ENCODE measurements around the gene PI4K2A.
"Not testable (repeated sequence)": the region's sequence is repeated elsewhere in the genome, so short reads cannot be mapped to it uniquely, and the experiment has no call there.

Gene PI4K2A

GRCh38 chr10:97632949-97633884 is 7.3 kb upstream of the PI4K2A start, which contains the start of gene MORN4:
MORN4 (minus strand) TSS chr10:97633500; CDS start chr10:97619653, 13,847 bp downstream.
- peak; percentile 94 for DNase-seq

DNA sequence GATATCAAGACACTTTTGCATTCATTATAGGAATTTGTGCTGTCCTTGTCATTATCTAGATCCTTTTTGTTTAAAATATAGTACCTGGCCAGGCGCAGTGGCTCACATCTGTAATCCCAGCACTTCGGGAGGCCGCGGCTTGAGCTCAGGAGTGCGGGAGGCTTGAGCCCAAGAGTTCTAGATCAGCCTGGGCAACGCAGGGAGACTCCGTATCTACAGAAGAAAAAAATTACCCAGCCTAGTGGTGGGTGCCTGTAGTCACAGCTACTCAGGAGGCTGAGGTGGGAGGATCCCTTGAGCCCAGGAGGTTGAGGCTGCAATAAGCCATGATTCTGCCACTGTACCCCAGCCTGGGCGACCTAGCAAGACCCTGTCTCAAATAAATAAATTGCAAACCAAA is 6.5 kb upstream of the PI4K2A start:
- no peak for DNase-seq

- no peak for DNase-seq
Observed at GRCh38 chr10:97635577-97635976, 4.9 kb upstream of the PI4K2A start.

DNA sequence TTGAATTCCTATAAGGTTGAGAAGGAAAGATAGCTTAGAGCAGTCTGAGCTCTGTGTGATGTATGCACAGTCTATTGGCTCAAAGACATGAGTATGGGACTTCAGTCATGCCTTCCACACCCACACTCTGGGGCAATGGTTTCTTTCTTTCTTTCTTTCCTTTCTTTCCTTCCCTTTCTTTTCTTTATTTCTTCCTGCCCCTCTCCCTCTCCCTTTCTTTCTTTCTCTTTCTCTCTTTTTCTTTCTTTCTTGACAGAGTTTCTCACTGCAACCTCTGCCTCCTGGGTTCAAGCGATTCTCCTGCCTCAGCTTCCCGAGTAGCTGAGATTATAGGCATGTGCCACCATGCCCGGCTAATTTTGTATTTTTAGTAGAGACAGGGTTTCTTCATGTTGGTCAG is 1.4 kb upstream of the PI4K2A start:
- DNase-seq, result not testable (repeated sequence)

- DNase-seq, result no peak
Observed at GRCh38 chr10:97640868-97641811, 669 bp downstream of the PI4K2A start.

DNA sequence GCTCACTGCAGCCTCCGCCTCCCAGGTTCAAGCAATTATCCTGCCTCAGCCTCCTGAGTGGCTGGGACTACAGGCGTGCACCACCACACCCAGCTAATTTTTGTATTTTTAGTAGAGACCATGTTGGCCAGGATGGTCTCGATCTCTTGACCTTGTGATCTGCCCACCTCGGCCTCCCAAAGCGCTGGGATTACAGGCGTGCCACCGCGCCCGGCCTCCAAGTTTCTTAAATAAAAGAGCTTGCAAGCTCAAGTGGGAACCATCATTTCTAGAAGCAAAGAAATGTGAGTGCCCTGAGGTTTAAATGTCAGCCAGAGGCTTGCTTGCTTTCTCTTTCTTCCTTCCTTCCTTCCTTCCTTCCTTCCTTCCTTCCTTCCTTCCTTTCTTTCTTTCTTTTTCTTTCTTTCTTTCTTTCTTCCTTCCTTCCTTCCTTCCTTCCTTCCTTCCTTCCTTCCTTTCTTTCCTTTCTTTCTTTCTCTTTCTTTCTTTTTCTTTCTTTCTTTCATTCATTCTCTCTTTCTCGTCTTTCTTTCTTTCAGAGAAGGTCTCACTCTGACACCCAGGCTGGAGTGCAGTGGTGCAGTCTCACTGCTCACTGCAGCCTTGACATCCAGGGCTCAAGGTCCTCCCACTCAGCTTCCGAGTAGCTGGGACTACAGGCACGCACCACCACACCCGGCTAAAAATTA is 2.1 kb downstream of the PI4K2A start:
- not testable (repeated sequence) for DNase-seq

DNA sequence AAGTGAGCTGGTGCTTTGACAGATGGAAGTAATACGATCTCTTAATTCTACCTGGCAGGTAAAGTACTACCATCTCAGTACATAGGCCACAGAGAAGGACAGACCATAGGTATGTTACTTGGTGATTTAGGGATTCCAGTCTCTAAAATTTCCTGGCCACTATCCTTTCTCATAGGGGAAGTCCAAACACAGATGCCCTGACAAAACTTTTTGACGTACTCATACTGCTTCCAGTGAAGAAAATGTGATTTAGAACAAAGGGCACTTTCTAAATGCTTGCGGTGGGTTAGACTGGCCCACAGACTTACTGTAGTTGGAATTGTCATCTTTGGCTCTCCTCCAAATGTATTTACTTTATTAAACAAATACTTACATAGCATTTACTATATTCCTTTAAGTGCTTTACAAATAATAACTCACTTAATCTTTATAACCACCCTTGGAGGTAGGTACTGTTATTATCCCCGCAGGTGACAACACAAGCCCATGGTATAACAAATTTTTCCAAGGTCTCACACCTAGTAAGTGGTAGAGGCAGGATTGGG is 3.0 kb downstream of the PI4K2A start:
- DNase-seq, result no peak

DNA sequence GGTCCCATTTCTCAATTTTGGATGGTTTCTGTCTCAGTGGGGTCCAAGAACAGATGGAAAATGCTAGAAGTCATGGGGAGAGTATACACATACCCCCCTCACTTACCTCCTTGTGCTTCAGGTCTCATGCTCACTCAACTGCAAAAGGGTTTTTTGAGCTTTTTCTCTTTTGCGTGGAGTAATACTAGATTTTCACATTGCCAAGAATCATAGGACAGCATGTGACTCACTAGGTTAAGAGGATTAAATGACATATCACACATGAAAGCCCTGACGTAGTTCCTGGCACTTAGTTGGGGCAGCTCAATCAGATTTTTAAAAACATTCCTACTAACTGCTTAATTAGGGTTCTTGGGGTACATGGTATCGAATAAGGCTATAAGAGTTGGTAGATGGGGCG is 4.5 kb downstream of the PI4K2A start:
- no peak for DNase-seq

- DNase-seq, result no peak
Observed at GRCh38 chr10:97647556-97647955, 7.1 kb downstream of the PI4K2A start.

- no peak for DNase-seq
Observed at GRCh38 chr10:97648562-97649404, 8.3 kb downstream of the PI4K2A start.

DNA sequence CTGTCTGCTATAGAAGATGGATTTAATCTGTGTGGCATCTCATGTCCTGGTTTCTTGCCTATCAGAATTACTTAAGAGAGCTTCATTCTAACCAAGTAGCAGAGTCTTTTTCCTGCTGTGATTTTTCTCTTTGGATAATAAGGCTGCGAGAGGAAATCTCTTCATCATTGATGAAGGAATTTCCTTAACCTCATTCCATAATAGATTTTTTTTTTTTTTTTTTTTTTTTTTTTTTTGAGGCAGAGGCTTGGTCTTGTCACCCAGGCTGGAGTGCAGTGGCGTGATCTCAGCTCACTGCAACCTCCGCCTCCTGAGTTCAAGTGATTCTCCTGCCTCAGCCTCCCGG is 8.9 kb downstream of the PI4K2A start:
- not testable (repeated sequence) for DNase-seq

DNA sequence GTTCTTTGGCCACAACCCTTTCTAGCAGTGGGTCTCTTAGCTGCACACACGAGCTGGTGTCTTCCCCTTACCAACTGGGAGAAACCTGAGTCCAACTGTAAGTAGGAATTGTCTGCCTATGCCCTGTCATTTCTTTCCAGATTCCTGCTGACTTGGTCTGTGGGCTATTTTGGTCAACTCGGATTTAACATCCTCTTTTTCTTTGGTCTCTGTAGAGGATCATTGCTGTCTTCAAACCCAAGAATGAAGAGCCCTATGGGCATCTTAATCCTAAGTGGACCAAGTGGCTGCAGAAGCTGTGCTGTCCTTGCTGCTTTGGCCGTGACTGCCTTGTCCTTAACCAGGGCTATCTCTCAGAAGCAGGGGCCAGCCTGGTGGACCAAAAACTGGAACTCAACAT is 10.3 kb downstream of the PI4K2A start:
- DNase-seq, result no peak

- DNase-seq, result no peak
Observed at GRCh38 chr10:97651773-97652172, 11.3 kb downstream of the PI4K2A start.

- DNase-seq, result no peak
Observed at GRCh38 chr10:97656777-97657176, 16.3 kb downstream of the PI4K2A start.

GRCh38 chr10:97659589-97659988 is 19.1 kb downstream of the PI4K2A start:
- no peak for DNase-seq

DNA sequence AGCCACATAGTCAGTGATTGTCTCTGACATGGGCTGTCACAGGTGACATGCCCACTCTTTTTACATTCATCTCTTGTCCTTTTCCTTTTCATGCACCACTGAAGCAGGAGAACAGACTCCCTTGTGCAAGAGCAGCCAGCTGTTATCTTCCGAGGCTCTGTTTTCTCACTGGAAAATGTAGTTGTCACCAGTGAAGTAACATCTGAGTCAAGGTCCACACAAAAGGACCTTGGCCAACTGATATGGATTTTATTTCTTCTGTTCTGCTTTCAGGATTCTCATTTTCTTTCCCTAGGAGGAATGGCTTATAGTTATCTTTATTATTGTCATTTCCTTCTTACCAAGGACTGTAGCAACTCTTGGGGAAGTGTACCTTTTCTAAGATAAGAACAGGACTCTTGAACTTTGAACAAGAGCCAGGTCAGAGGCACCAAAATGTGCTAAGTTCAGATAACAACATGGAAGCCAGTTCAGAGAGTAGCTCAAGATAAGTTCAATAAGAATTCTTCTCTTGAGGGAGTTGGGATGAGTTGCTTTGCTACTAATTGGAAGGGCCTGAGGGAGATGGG is 23.9 kb downstream of the PI4K2A start:
- DNase-seq, result no peak

DNA sequence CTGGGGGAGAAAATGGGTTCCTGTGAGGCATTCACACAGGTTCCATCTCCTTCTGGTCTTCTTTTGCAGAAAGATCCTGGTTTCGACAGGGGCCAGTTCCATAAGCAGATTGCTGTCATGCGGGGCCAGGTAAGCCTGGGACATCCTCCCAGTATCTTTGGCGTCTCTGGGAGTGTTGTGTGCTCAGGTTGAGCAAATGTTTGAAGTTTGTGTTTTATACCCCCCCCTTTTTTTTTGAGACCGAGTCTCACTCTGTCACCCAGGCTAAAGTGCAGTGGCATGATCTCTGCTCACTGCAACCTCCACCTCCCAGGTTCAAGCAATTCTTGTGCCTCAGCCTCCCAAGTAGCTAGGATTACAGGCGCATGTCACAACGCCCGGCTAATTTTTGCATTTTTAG is 26.5 kb downstream of the PI4K2A start:
- DNase-seq, result no peak

- DNase-seq, result no peak
Observed at GRCh38 chr10:97667463-97667862, 27.0 kb downstream of the PI4K2A start.

GRCh38 chr10:97669571-97669970 is 29.1 kb downstream of the PI4K2A start:
- DNase-seq, result no peak

GRCh38 chr10:97673736-97674525 is 33.5 kb downstream of the PI4K2A start:
- no peak for DNase-seq
